Measurements from ENCODE around the gene TTC9. TPM values are rescaled to one million over a fixed set of nuclear protein-coding genes. Genes with fewer than 3 reads are reported as not detected.

The TTC9 gene
- total and polyA plus RNA-seq, 2 experiments from 2014 or later: 10.3 to 34.2 TPM

GRCh38 chr14:70643967-70644366 lies 2.3 kb downstream of the TTC9 start (continued):
- TF ChIP-seq REST (IDR thresholded peaks at IDR 0.05; ENCODE audit: unreplicated experiment): no peak
- TF ChIP-seq ZNF331 (CRISPR knock-in tag; IDR thresholded peaks at IDR 0.05; ENCODE audit: low read depth): no peak

GRCh38 chr14:70645892-70646291 lies 4.2 kb downstream of the TTC9 start:
- peak overlapping the region; percentile 94 for H3K27ac Mint-ChIP-seq
- no peak for TF ChIP-seq ZNF331 (CRISPR knock-in tag; IDR thresholded peaks at IDR 0.05; ENCODE audit: low read depth)
- TF ChIP-seq EZH2phosphoT487 (IDR thresholded peaks at IDR 0.05; ENCODE audit: unreplicated experiment): no peak
- TF ChIP-seq ZNF114 (CRISPR knock-in tag; IDR thresholded peaks at IDR 0.05): no peak
- TF ChIP-seq CREB1 (CRISPR knock-in tag; IDR thresholded peaks at IDR 0.05; ENCODE audit: low read depth): no peak
- no peak for TF ChIP-seq ZNF462 (CRISPR knock-in tag; IDR thresholded peaks at IDR 0.05)
- no peak for TF ChIP-seq POLR2AphosphoS5 (IDR thresholded peaks at IDR 0.05; ENCODE audit: low read depth)
- TF ChIP-seq ETS1 (IDR thresholded peaks at IDR 0.05): no peak
- no peak for TF ChIP-seq REST (IDR thresholded peaks at IDR 0.05; ENCODE audit: unreplicated experiment)

More at GRCh38 chr14:70645892-70646291, 4.2 kb downstream of the TTC9 start:
- no peaks in the 10 kb centered on the region for H3K36me3 ChIP-seq (ENCODE audit: insufficient read depth)
- no peak for DNase-seq (ENCODE audit: low spot score)
- H3K27me3 ChIP-seq (ENCODE audit: insufficient read depth): no peaks in the 10 kb centered on the region
- peaks cover 89% of the 10 kb centered on the region for H3K79me2 ChIP-seq (replicated peaks; ENCODE audit: insufficient read depth)
- no peak for ATAC-seq
- H2AFZ ChIP-seq: no peak overlapping the region
- Mint-ChIP-seq H3K4me3 (peak overlapping the region; percentile 86), H3K27me3 (ENCODE audit: insufficient read depth, low read depth, poor library complexity) (peaks cover 15% of the 10 kb centered on the region), H3K36me3 (ENCODE audit: low read depth) (peaks cover 56% of the 10 kb centered on the region), H3K4me1 (peaks cover 69% of the 10 kb centered on the region), H3K9me3 (no peaks in the 10 kb centered on the region)
- peaks cover 8% of the 10 kb centered on the region; the same call in 1 of the 2 replicates for H3K9me2 ChIP-seq (ENCODE audit: insufficient read depth)
- peak overlapping the region; percentile 93 for H3K4me3 ChIP-seq
- H4K20me1 ChIP-seq (replicated peaks; ENCODE audit: insufficient read depth): 0 out of 2 replicates have a peak, but pooled peaks cover 7% of the 10 kb centered on the region
- peaks cover 19% of the 10 kb centered on the region for H3F3A ChIP-seq (replicated peaks; ENCODE audit: low read depth)
- peaks cover 59% of the 10 kb centered on the region for H3K4me1 ChIP-seq (ENCODE audit: insufficient read depth)
- H3K4me2 ChIP-seq: peak overlapping the region; percentile 90
- peak overlapping the region; percentile 96 for H3K27ac ChIP-seq (ENCODE audit: low read depth)
